Measurements from ENCODE around the gene RGS6.

Gene RGS6

DNA sequence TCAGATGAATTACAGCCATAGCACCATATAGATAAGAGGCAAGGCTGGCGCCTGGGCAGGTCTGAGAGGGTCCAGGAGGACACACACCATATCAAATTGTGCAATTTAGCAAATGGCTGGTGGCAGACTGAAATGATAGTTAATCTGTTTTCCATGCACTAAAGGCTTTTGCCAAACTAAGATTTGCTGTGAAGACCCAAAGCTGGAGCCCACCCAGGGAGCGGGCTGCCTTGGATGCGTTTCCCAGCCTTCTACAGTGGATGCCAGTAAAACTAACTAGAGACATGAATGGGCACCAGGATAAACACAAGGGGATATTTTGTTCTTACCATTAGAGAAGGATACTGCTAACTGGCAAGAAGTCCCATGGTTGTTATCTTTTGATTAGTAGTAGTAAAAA lies 486.6 kb downstream of the RGS6 start:
- DNase-seq, result no peak

DNA sequence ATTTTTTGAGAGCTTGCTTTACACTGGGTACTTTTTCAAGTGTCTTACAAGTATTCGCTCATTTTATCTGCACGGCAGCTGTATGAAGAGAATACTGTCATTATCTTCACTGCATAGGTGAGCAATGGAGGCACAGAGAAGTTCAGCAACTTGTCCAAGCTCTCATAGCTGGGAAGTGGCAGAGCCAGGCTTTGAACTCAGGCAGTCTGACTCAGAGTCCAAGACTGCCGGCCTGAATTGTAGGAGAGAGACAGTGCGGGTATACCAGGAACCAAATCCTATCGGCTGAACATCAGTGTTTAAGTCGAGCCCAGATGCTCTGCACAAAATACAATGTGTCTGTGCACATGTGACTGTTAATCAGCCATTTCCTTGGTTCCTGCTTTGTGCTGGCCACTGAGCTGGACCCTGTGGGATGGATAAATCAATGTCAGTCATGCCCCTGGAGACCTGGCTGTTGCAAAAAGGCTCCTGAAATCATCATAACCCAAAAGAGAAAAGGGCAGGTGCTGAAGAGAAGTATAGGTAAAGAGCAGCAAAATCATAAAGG lies 487.1 kb downstream of the RGS6 start:
- no peak for DNase-seq

DNA sequence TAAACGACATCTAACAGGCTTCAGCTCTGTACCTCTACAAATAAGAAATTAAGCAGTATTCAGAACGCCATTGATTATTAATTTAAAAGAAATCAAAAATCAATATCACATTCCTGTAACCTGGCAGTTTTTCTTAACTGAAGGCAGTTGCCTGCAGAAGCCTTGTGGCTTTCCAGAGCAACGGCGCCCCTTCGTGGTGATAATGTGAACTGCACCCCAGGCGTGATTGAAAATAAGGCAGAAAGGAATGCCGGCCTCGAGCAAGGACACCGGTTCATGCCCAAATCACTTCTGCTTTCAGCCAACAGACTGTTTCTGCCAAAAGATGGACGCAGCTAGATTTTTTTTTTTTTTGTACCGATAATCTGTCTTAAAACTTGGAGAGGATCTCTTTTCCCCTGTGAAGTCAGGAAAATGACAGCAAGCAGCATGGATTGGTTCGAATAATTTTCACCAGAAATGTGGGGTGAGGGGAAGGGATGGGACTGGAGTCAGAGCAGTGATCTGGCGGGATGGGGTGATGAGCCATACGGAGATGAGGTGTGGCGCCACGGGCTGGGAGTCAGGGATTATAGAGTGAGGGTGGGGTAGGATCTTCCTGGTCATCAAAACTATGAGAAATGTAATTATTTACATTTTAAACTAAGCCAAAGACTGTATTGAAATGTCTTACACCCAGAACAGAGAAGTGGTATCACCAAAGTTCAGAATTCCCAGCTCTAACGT lies 488.7 kb downstream of the RGS6 start:
- peak; percentile 81 for DNase-seq

DNA sequence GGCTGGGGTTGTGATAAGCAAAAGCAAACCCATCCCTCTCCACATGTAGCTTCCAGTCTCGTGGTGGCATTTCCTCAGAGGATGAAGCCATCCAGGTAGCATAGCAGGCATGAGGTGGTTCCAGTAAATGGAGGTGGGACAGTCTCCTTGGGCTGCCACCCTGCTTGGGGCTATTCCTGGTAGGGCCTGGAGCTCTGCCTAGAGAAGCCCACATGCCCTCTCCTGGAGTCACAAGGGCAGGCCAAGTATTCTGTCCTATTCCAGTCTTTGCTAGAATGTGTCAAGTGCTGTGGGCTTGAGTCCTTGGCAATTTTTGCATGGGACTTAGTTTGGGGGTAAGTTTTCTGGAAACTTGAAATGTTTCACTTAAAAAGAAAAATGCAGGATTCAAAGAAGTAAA lies 491.7 kb downstream of the RGS6 start:
- DNase-seq, result no peak

DNA sequence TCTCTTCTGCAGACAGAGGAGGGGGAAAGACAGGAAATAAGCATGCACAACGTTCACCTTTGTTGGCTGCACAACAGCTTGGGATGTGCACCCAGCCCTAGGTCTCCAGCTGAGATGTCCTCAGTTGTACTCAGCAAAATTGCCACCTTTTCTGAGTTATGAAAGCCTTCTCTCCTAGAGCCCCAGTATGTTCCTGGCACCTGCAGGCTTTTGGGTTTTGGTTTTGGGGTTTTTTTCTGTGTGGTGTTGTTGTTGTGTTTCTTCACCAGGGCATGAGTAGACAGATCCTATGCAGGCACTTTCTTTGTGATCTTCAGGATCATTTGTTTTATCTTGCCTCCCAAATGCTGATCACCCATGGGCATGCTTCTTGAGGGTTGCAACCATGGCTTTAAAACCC lies 498.2 kb downstream of the RGS6 start:
- no peak for DNase-seq

- DNase-seq, result no peak
These were observed 500.5 kb downstream of the RGS6 start for GRCh38 chr14:72432748-72433147.

DNA sequence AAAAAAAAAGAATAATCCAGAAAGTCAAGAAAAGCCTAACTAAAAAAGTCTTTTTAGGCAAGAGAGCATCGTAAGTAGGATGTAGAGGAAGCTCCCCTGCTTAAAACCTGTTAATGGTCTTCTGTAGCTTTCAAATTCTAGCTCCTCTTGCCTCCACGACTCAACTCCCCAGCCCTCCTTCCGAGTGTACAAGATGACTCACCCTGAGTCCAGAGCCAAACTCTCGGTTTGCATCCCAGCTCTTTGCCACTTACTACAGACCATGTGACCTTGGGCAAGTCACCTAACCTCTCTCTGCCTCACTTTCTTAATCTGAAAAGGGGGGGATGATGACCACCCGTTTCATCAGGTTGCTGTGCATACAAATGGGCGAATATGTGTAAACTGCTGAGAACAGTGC lies 501.3 kb downstream of the RGS6 start:
- no peak for DNase-seq

DNA sequence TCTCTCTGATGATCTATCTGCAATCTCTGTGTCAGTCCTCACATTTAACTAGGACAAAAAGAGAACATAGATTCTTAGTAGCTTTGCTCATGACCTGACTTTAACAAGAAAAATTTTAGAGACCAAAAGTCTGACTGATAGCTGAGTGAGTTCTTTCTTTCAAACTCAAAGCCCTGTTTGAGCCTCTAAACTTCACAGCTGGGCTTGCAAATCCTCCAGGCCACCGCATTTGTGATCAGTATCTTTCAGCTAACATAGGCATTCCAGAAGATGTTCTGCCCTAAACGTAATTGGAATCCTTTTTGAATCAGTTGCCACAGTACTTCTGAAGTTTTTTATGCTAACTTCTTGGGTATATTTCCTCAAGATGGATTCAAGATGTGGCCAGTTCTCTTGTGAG lies 502.6 kb downstream of the RGS6 start:
- no peak for DNase-seq

GRCh38 chr14:72439707-72440106 lies 507.5 kb downstream of the RGS6 start:
- DNase-seq, result no peak

- no peak for DNase-seq
These were observed 511.0 kb downstream of the RGS6 start for GRCh38 chr14:72443256-72443655.

DNA sequence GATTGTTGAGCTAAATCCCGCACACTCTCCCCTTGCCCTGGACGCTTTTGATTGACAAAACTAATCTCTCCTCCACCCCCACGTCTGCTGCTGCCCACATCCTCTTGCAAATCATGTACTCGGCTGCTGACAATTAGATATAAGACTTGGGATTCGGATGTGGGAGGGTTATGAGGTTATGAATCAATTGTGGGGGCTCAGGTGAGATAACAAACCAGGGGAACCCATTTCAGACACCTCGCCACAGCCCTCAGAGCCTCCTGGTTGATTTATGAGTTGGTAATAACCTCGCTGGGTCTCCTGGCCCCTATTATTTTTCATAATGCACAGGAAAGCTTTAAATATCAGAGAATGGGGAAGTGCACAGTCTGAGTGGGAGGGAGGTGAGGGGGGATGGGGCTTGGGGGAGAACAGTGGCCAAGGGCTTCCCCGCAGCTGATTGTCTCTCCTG lies 511.8 kb downstream of the RGS6 start:
- no peak for DNase-seq

DNA sequence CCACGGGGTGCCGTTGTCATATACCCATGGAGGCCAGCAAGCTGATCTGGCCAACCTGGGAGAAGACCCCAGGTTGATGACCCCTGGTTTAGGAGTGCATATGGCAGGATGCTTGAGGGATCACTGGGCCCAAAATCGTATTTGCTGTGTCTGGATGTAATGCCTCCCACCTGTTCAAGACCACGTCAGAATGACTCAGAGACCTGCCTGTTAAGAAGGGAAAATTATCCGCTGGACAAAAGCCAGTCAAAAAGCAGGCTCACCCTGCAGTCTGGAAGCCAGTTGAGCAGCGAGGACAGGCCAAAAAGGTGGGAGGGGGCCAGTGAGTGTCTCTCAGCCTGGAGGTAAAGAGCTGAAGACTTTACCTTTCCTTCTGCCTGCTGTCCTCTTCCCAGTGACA lies 512.5 kb downstream of the RGS6 start:
- no peak for DNase-seq

GRCh38 chr14:72448212-72448611 lies 516.0 kb downstream of the RGS6 start:
- no peak for DNase-seq

DNA sequence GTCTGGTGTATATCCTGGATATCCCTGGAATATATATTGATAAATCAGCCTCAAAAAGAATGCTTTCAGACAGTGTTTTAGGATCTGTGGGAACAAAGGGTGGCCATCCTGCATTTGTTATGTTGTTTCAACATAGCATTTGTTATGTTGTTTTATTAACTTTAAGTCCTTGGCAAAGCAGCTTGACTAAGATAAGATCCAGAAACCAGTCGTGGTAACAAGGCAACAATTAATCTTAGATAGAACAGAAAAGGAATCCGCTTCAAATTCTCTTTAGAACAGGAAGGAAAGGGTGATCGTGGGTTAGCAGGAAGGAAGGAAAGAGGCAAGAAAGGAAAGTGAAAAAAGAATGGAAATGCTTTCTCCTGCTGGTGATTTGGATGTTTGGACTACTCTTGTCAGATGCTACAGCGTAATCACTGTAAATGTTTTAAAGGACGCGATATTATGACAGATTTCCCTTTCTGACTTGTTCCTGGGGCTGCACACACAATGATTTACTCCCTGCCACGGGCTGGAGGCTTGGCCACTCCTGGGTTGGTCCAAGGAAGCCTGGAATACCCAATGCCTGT lies 518.3 kb downstream of the RGS6 start:
- DNase-seq, result no peak

- DNase-seq, result peak; percentile 51
These were observed 519.1 kb downstream of the RGS6 start for GRCh38 chr14:72451054-72451972.

- DNase-seq, result no peak
These were observed 520.5 kb downstream of the RGS6 start for GRCh38 chr14:72452774-72453173.

- DNase-seq, result no peak
These were observed 522.3 kb downstream of the RGS6 start for GRCh38 chr14:72454388-72455160.

- DNase-seq, result no peak
These were observed 525.4 kb downstream of the RGS6 start for GRCh38 chr14:72457641-72458040.

GRCh38 chr14:72462056-72462455 lies 529.8 kb downstream of the RGS6 start:
- DNase-seq, result no peak

DNA sequence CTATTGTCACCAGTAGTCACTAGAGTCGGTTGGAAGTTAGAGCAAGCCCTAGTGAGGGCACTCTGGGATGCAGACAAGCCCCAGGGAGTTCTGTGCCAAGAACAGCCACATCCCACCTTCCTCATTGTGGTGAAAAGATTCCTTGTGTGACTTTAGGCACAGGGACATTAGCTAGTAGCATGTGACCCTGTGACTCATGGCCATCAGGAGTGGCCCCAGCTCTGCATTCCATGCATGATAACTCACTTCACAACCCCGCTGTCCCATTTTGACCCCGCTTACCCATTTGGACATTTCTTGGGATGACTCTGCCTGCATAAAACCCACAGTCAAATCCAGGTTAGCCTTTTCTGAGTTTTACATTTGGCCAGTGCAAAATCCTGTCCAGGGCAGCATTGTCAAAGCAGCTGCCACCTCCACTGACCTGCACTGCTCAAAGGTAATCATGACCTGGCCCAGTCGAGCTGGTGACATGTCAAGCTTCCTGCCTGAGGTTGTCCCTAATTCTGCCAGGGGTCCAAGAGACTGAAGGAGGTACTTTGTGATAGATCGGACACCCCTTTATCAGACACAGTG lies 531.1 kb downstream of the RGS6 start:
- DNase-seq, result no peak

GRCh38 chr14:72464226-72464625 lies 532.0 kb downstream of the RGS6 start:
- DNase-seq, result no peak

- no peak for DNase-seq
These were observed 534.1 kb downstream of the RGS6 start for GRCh38 chr14:72466325-72466724.
